H9 (cell line): ENCODE results near the gene FOXR2. TPM values are rescaled to one million over a fixed set of nuclear protein-coding genes. Genes with fewer than 3 reads are reported as not detected.

Experiments
- DNase-seq: peaks from one replicate; pipeline ENCODE4 v3.0.0-alpha.2; 2017
- H2AFZ ChIP-seq: one replicate; pipeline ENCODE4 v1.6.1; 2013; ENCODE audit warnings: mild to moderate bottlenecking, low read length, control low read depth, moderate library complexity
- H2AK5ac ChIP-seq: 2 replicates; pipeline ENCODE4 v1.6.1; 2013; ENCODE audit warnings: low read length, control low read depth, mixed read lengths; ENCODE audit not compliant: insufficient read length
- H2BK120ac ChIP-seq: one replicate; pipeline ENCODE4 v1.6.1; 2013; ENCODE audit warnings: low read depth, mild to moderate bottlenecking, low read length, control low read depth, inconsistent platforms; ENCODE audit not compliant: poor library complexity, severe bottlenecking
- H2BK12ac ChIP-seq: 2 replicates; pipeline ENCODE4 v1.6.1; 2013; ENCODE audit warnings: low read length, control low read depth, mixed read lengths, low read depth; ENCODE audit not compliant: insufficient read length
- H2BK15ac ChIP-seq: 2 replicates; pipeline ENCODE4 v1.6.1; 2013; ENCODE audit warnings: low read depth, low read length, control low read depth
- H2BK20ac ChIP-seq: one replicate; pipeline ENCODE4 v1.6.1; 2013; ENCODE audit warnings: low read depth, mild to moderate bottlenecking, low read length, control low read depth, inconsistent platforms; ENCODE audit not compliant: poor library complexity, severe bottlenecking
- H2BK5ac ChIP-seq: 2 replicates; pipeline ENCODE4 v1.6.1; 2013; ENCODE audit warnings: low read length, control low read depth, mixed read lengths; ENCODE audit not compliant: insufficient read length
- H3K14ac ChIP-seq: 2 replicates; pipeline ENCODE4 v1.6.1; 2013; ENCODE audit warnings: low read length, control low read depth; ENCODE audit not compliant: insufficient read depth
- H3K18ac ChIP-seq: 2 replicates; pipeline ENCODE4 v1.6.1; 2013; ENCODE audit warnings: low read depth, mild to moderate bottlenecking, mixed read lengths, low read length, control low read depth; ENCODE audit not compliant: insufficient read length
- H3K23ac ChIP-seq: 2 replicates; pipeline ENCODE4 v1.6.1; 2013; ENCODE audit warnings: low read length, control low read depth, mixed read lengths, low read depth; ENCODE audit not compliant: insufficient read length
- H3K23me2 ChIP-seq: 2 replicates; pipeline ENCODE4 v1.6.1; 2013; ENCODE audit warnings: low read depth, mild to moderate bottlenecking, mixed read lengths, low read length, control low read depth; ENCODE audit not compliant: insufficient read length, poor library complexity, severe bottlenecking
- H3K27ac ChIP-seq: 2 replicates; pipeline ENCODE4 v1.5.1; 2013; ENCODE audit warnings: low read length, control low read depth, mixed read lengths, low read depth; ENCODE audit not compliant: insufficient read length
- H3K27me3 ChIP-seq: 2 replicates; pipeline ENCODE4 v1.6.1; 2013; ENCODE audit warnings: low read length, control low read depth, inconsistent platforms; ENCODE audit not compliant: insufficient read depth
- H3K4ac ChIP-seq: 2 replicates; pipeline ENCODE4 v1.6.1; 2013; ENCODE audit warnings: low read depth, mild to moderate bottlenecking, control low read depth, inconsistent platforms, low read length, moderate library complexity
- H3K4me1 ChIP-seq: 2 replicates; pipeline ENCODE4 v1.6.1; 2013; ENCODE audit warnings: low read length, control low read depth, inconsistent platforms; ENCODE audit not compliant: insufficient read depth
- H3K4me2 ChIP-seq: 2 replicates; pipeline ENCODE4 v1.6.1; 2013; ENCODE audit warnings: low read length, control low read depth, mixed read lengths; ENCODE audit not compliant: insufficient read length, insufficient read depth
- H3K56ac ChIP-seq: 2 replicates; pipeline ENCODE4 v1.6.1; 2013; ENCODE audit warnings: low read depth, mild to moderate bottlenecking, mixed read lengths, low read length, control low read depth; ENCODE audit not compliant: insufficient read length
- H3K79me1 ChIP-seq: 2 replicates; pipeline ENCODE4 v1.6.1; 2013; ENCODE audit warnings: low read depth, mild to moderate bottlenecking, moderate library complexity, low read length, control low read depth, inconsistent platforms; ENCODE audit not compliant: insufficient read depth, poor library complexity, severe bottlenecking
- H3K79me2 ChIP-seq: 2 replicates; pipeline ENCODE4 v1.6.1; 2013; ENCODE audit warnings: low read length, control low read depth, inconsistent platforms; ENCODE audit not compliant: insufficient read depth
- H3K9ac ChIP-seq: 2 replicates; pipeline ENCODE4 v1.6.1; 2013; ENCODE audit warnings: low read length, control low read depth, mixed read lengths; ENCODE audit not compliant: insufficient read length; ENCODE audit errors: extremely low read depth
- H3K9me3 ChIP-seq: one replicate; pipeline ENCODE4 v1.6.1; 2013; ENCODE audit warnings: low read depth, low read length, inconsistent platforms; ENCODE audit not compliant: control insufficient read depth
- H3T11ph ChIP-seq: one replicate; pipeline ENCODE4 v1.6.1; 2013; ENCODE audit warnings: mild to moderate bottlenecking, low read length, control low read depth, inconsistent platforms
- H4K20me1 ChIP-seq: one replicate; pipeline ENCODE4 v1.6.1; 2013; ENCODE audit not compliant: control insufficient read depth, insufficient read length, insufficient read depth
- H4K5ac ChIP-seq: 2 replicates; pipeline ENCODE4 v1.6.1; 2013; ENCODE audit warnings: low read depth, mild to moderate bottlenecking, mixed read lengths, low read length, control low read depth; ENCODE audit not compliant: insufficient read length
- H4K8ac ChIP-seq: replicated peaks from 2 replicates; pipeline ENCODE4 v1.6.1; 2013; ENCODE audit warnings: low read length, control low read depth, mixed read lengths, low read depth; ENCODE audit not compliant: insufficient read length
- H4K91ac ChIP-seq: 2 replicates; pipeline ENCODE4 v1.6.1; 2013; ENCODE audit warnings: low read depth, mild to moderate bottlenecking, moderate library complexity, mixed read lengths, low read length, control low read depth; ENCODE audit not compliant: insufficient read length
- H3K27ac Mint-ChIP-seq, 3 experiments: 2 replicates in 2 of 3; 3 replicates in 1 of 3; pipeline ENCODE4 v1.8.0; 2020 to 2021; ENCODE audit warnings: mixed read lengths in 3 of 3, mild to moderate bottlenecking in 1 of 3, moderate library complexity in 1 of 3
- H3K27me3 Mint-ChIP-seq: 2 replicates; pipeline ENCODE4 v1.8.0; 2021; ENCODE audit warnings: low read depth, mild to moderate bottlenecking, moderate library complexity, mixed read lengths
- H3K36me3 Mint-ChIP-seq, 3 experiments: 2 replicates in 2 of 3; 3 replicates in 1 of 3; pipeline ENCODE4 v1.8.0; 2020 to 2021; ENCODE audit warnings: low read depth in 3 of 3, mixed read lengths in 3 of 3; ENCODE audit not compliant: insufficient read depth in 1 of 3
- H3K4me1 Mint-ChIP-seq, 2 experiments: 2 replicates each; pipeline ENCODE4 v1.8.0; 2020; ENCODE audit warnings: mixed read lengths in 2 of 2
- H3K4me3 Mint-ChIP-seq, 2 experiments: 2 replicates in 1 of 2; 3 replicates in 1 of 2; pipeline ENCODE4 v1.8.0; 2020 to 2021; ENCODE audit warnings: mild to moderate bottlenecking in 2 of 2, mixed read lengths in 2 of 2, moderate library complexity in 1 of 2
- H3K9me3 Mint-ChIP-seq, 2 experiments: 2 replicates in 1 of 2; 3 replicates in 1 of 2; pipeline ENCODE4 v1.8.0; 2020; ENCODE audit warnings: mild to moderate bottlenecking in 2 of 2, mixed read lengths in 2 of 2, moderate library complexity in 1 of 2
- WGBS: extraction: QIAGEN DNeasy Blood & Tissue Kit; methylation state at CpG from one replicate; pipeline ENCODE4 v1.1.7; 2013; ENCODE audit warnings: missing lambda C conversion rate, low lambda C conversion rate, mixed read lengths; ENCODE audit not compliant: insufficient read length; ENCODE audit errors: extremely low coverage; 5-methylcytosine and 5-hydroxymethylcytosine counted together
- total RNA-seq: library from RNA; stranded (reverse); gene quantifications from 2 replicates; pipeline ENCODE4 v1.2.1, GENCODE V29; 2021
- TF ChIP-seq, protein P1 (sequence below): fragments of 200-600 bp; sonication (generic); conservative IDR thresholded peaks from 3 replicates; pipeline ENCODE4 v1.8.0; 2021; ENCODE audit warnings: antibody characterized with exemption, mild to moderate bottlenecking

Gene FOXR2
- total RNA-seq, 1 experiment from 2014 or later: not detected

DNA sequence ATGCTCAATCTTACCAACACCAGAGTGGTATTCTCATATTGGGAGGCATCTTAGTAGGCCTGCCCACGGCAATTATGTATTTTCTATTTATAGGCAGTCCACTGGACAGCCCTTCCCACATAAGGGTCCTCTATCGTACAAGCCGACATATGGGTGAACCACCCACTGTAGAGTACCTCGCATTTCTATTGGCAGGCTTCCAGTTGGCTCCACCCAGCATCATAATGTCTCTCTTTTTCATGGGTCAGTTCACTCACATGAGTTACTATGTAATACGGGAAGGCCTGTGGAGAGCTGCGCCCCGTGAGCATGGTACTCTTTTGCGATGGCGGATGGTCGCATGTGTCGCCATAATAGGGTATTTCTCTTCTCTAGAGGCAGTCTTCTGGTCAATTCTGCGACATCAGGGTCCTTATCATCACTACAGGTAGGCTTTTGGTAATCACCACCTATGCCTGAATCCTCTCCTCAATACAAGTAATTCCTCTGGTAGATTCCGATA is 29.4 kb upstream of the FOXR2 start:
- Histone ChIP-seq H3K9me3 (peaks cover 40% of the 10 kb centered on the region), H4K8ac (no peak overlapping the region), H2AK5ac (no peak overlapping the region), H2BK120ac (no peak overlapping the region), H2AFZ (no peak overlapping the region), H4K91ac (no peak overlapping the region), H3K18ac (no peak overlapping the region), H2BK5ac (no peak overlapping the region), H2BK12ac (no peak overlapping the region), H3T11ph (no peak overlapping the region), H3K4me1 (no peaks in the 10 kb centered on the region), H4K5ac (no peak overlapping the region), H3K79me1 (no peaks in the 10 kb centered on the region), H3K27me3 (no peaks in the 10 kb centered on the region), H3K27ac (no peak overlapping the region), H3K4ac (no peak overlapping the region), H3K14ac (no peak overlapping the region), H3K23me2 (no peaks in the 10 kb centered on the region), H3K9ac (no peak overlapping the region), H3K4me2 (no peak overlapping the region), H2BK20ac (no peak overlapping the region), H4K20me1 (no peaks in the 10 kb centered on the region), H3K79me2 (no peaks in the 10 kb centered on the region), H3K56ac (no peak overlapping the region), H3K23ac (no peak overlapping the region), H2BK15ac (no peak overlapping the region)
- Mint-ChIP-seq H3K27me3 (0 out of 2 replicates have a peak, but pooled peaks cover 2% of the 10 kb centered on the region), H3K4me1 (no peaks in the 10 kb centered on the region), H3K27ac (no peak overlapping the region), H3K4me3 (no peak overlapping the region), H3K9me3 (peaks cover 76 to 79% of the 10 kb centered on the region in 2 experiments), H3K36me3 (peaks cover 0 to 16% (median 2%) of the 10 kb centered on the region in 3 experiments; a peak in 3 of 7 replicates)
- TF ChIP-seq, protein P1, sequence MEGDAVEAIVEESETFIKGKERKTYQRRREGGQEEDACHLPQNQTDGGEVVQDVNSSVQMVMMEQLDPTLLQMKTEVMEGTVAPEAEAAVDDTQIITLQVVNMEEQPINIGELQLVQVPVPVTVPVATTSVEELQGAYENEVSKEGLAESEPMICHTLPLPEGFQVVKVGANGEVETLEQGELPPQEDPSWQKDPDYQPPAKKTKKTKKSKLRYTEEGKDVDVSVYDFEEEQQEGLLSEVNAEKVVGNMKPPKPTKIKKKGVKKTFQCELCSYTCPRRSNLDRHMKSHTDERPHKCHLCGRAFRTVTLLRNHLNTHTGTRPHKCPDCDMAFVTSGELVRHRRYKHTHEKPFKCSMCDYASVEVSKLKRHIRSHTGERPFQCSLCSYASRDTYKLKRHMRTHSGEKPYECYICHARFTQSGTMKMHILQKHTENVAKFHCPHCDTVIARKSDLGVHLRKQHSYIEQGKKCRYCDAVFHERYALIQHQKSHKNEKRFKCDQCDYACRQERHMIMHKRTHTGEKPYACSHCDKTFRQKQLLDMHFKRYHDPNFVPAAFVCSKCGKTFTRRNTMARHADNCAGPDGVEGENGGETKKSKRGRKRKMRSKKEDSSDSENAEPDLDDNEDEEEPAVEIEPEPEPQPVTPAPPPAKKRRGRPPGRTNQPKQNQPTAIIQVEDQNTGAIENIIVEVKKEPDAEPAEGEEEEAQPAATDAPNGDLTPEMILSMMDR: no peak
- no peak for DNase-seq
- WGBS: no CpG with 5 or more reads among the region's 13 CpGs
